Measurements from ENCODE around the gene ZBTB7C.

The ZBTB7C gene

DNA sequence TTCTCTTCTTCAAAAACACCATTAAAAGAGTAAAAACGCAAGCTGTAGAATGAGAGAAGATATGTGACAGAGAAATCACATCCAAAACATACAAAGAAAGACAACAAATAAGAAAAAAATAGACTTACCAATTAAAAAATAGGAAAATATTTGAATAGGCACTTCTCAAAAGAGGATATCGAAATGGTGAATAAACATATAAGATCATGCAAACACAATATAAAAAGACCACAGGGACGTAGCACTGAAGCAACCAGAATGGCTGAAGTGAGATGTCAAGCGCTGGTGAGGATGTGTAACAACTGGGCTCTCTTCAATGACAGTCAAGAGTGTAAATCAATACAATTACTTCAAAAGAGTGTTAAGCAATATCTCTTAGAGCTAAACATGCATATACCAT, 202.3 kb downstream of the ZBTB7C start:
- DNase-seq, result no peak

DNA sequence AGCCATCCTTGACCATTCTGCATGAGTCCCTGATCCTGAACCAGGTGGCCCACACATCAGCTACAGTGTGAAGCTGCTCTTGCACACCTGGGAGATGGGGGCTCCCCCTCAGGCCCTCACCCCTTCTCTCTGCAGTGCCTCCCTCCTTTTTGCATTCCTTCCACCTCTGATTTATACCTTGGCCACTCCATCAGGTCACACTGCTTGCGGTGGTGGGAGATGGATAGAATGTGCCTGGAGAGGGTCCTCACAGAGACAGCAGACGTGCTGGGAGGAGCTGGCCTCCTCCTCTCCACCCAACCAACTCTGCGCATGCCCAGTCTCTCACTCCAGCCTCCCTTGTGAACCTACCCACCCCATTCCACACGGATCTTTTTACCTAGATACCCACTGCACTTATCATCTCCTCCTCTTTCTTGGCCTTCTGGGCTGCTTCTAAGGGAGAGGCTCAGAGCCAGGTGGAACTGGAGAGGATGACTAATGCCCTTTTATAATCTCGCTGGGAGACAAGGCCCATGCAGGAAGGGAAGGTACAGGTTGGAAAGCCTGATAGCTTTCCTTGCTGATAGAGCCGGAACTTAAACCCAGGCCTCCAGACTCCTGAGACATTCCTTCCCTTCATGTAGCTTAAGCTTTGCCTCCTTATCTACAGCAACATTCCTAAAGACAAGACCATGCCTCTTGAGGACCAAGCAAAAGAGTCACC, 205.1 kb downstream of the ZBTB7C start:
- DNase-seq, result no peak

DNA sequence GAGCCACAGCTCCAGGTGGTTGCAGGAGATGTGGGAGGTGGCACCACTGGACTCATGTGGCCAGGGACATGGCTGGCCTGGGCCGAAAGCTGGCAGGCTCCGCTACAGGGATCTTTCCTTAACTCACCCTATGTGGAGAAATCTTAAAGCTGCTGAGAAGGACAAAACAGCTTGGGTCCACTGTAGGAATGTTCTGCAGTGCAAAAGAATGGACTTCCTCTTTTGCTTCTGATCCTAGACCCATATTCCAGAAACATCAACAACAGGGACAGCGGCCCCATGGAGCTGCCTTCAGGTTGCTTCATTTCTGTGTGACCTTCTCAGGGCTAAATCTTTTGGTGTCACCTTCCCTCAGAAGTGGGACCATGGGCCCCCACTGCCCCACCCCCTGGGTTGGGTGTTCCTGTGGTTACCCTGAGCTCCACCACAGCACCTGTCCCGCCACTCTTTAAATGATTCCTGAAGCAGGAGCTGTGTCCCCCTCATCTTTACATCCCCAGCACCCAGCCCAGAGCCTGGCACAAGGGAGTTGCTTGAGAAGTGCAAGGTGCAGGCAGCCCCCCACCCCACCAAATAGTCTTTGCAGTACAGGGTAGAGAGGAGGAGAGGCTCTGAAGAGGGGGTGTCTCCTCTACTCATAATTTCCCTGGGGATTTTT, 205.8 kb downstream of the ZBTB7C start:
- no peak for DNase-seq

DNA sequence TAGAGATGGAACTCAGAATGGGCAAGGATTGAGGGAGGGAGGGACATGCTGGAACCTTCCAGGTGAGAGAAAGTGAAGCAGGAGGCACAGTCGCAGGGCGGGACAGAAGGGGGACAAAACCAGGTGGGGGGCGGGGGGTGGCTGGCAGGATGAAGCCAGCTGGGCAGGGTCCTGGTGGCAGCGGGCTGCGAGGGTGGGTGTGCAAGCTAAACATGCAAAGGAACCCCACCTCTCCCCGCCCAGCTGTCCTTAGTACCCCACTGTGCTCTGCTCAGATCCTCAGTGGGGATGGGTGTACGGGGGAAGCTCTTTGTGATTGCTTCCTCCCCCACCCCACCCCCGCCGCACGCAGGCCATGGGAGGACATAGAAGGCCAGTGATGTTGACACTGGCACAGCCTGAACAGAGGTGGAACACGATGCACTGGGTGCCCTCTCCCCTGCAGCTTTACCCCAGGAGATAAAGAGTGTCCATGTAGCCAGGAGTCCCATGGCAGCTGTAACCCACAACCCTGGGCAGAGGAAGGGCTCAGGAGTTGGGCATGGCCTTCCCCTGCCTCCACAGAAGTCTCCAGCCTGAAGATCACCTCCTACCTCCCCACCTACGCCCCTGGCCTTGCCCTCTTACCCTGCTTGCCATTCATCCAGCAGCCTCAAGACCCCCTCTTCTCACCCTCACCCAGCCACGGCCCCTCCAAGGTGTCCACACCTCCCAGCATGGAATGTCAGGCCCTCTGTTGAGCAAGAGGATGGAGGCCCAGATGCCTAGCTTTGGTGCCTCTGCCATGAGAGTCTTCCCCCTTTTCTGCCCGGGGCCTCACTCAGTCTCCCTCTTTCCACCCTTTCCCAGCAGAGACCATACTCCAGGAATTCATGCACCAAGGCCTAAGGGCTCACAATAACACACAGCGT, 206.6 kb downstream of the ZBTB7C start:
- no peak for DNase-seq

DNA sequence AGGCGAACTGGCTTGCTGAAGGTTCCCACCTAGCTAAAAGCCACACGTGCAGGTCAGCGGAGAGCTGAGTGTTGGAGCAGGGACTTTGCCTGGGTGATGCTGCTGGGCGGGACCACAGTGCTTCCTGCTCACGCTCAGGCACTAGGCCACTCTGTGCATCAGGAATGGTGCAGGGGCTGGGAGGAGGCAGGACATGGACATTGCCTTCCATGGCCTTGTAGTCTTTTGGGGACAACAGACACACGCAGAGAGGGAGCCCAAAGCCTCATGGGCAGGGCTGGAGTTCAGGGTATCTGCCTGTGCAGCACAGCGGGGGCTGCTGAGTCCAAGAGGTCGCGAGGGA, 207.2 kb downstream of the ZBTB7C start:
- no peak for DNase-seq

DNA sequence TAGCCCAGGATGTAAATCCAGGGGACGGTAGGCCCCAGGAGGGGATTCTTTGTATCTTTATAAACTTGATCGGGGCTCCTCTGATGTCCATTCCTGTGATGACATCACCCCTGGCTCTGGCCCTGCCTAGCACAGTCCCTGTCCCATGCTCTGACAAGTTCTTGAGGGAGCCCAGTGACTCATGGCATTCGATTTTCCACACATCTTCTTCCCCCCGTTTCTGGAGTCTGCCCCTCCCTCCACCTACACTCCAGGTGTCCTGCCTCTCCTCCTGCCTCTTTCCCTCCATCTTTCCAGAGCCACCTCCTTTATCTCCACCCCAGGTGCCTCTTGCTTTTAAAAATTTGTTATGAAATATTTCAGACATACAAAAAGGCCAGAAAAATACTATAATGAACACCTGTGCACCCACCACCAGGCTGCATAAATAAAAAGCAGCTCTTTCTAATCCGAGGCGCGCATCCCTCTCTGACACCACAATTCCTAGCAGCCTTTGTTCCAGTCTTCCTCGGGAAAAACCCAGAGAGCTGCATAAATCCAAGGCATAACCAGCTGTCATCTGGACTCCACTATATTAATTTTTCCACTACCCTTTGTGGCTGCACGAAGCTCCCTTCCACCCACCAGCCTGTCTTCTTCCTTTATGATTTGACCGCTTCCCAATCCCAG, 207.7 kb downstream of the ZBTB7C start:
- no peak for DNase-seq

DNA sequence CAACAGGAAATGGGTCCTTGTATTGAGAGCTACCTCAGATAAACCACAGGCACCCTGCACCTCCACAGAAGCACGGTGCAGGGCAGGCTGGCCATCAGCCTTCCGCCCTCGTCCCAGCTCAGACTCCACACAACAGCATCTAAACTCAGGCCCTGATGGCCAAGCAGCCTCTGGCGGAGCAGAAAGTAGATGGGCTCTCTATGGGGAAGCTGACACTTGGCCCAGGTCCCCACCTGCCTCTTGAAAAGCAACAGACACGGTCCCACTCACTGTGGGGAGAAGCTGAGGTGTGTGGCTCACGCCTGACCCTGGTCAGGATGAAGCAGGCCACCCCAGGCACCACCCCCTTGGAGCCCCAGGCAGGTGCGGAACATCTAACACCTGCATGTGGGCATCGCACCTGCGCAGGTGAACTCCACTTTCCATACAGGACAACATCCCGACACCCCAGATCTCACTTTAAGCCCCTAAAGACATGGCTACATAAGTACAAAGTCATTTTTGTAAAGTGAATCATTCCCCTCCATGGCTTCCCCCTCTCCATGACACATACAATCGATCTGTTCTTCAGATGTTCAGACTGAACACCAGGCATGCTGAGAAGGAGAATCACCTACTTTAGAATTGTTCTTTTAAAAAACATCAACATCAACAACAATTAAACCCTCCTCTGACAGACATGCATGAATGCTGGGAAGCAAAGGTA, 208.4 kb downstream of the ZBTB7C start:
- DNase-seq, result no peak

DNA sequence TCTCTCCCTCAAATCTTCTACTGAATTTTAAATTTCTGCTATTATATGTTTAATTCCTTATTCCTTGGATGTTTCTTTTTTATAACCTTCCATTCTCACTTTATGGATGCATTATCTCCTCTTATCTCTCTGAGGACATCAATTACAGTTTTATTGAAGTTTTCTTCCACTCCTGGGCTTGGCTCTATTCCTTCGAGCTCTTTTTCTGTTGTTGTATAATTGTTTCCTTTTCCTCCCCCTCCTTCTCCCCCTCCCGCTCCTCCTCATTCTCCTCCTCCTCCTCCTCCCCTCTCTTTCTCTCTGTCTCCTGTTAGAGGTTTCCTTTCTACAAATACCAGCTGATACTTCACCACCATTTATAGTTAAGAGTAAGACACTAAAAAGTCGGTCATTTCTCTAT, 209.8 kb downstream of the ZBTB7C start:
- DNase-seq, result no peak

DNA sequence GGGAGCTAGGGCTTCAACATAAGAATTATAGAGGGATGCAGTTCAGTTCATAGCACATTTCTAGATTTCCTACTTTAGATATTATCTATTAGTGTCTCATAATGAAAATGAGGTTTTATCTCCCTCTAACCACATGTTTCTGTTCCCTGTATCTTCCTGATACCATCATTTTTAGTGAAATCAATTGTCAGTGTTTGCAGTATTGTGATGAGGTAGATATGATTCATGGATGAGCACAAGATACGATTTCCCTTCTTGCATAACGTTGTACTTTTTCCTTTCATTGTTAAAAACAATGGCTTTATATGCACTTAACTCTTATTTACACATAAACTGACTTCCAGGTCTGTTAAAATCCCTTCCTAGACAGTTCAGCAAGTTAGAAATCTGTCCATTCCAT, 211.4 kb downstream of the ZBTB7C start:
- no peak for DNase-seq

DNA sequence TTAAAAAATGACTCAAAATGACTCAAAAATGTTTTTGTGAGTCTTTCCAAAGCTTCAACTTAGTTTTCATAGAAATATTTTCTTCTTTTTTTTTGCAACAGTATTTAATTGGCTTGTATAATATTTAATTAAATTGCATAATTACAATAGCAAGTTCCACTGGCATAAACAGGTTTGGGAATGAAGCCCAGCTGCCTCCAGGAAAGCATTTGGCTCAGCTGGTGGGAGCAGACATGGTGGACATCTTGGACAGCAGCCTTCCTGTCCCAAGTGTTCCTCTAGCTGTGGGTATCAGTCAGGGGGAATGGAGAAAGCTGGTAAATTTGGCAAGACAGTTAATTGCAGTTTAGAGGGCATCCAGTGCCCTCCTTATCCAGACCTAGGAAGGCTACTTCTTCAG, 213.4 kb downstream of the ZBTB7C start:
- DNase-seq, result no peak

DNA sequence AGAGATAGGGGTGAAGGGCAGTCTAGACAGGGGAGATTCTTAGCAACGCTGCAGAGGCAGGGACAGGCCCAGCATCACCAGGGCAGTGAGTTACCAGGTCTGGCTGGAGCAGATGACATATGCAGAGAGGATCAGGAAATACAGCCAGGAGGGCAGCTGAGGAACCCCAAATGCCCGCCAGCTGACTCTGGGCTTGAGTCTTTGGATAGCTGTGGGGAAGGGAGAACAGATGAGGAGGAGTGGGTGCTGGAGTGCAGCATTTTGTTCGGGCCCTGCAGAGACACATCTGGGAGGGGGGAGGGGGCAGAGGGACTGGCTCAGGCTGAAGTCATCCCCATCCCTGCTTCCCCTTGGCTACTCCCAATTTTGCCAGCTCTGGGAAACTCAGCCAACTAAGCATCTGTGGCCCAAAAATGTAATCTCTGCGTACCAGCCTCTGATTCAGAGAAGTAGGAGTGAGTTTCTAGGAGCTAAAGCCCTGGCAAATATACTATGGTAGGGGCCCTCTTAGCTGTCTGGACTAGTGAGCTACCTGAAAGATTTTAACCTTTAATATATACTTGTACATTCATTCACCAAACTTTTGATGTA, 214.5 kb downstream of the ZBTB7C start:
- no peak for DNase-seq

DNA sequence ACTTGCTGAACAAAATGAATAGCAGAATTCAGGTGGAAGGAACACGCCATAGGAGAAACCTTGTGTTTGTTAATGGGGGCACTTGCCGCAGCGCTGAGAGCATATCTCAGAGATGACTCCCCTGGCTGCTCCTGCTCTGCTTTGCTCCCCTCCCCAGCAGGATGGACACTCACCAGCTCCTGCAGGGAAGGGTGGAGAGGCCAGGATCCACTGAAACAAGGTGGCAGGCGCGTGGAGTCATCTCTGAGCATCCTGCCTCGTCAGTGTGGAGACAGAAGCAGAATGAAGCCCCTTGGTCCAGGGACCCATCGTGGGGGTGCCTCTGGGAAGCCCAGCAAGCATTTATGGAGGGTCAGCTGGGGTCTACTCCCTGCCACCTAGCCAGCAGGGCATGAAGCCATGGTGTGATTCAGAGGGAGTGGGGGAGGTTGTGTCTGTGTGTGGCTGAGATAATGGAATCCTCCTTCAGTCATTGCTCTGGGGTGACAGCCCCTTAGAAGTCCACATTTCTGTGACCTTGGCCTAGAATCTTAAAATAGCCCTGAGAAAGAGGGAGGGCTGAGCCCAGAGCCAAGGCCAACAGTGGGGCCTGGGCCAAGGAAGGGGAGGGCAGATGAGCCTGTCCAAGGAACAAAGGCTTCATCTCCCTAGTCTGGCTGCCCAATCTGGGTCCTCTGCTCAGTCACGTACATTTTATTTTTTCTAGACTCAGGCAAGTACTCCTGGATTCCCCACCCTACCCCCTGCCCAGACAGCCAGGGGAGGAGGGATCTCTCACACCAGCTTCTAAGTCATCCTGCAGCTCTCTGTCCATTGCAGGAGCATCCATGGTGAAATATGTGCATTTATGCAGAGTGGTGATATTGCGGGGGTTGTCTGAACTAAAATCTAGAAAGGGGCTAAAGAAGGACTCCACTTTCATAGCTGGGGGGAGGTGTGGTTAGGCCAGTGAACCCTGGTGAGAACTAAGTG, 215.4 kb downstream of the ZBTB7C start:
- no peak for DNase-seq

DNA sequence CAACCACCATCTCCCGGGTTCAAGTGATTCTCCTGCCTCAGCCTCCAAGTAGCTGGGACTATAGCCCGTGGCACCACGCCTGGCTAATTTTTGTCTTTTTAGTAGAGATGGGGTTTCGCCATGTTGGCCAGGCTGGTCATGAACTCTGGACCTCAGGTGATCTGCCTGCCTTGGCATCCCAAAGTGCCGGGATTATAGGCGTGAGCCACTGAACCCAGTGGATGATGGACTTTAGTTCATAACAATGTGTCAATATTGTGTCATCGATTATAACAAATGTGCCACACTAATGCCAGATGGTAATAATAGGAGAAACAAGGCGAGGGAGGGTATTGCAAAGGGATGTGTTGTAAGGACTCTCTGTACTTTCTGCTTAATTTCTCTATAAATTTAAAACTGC, 216.6 kb downstream of the ZBTB7C start:
- no peak for DNase-seq

DNA sequence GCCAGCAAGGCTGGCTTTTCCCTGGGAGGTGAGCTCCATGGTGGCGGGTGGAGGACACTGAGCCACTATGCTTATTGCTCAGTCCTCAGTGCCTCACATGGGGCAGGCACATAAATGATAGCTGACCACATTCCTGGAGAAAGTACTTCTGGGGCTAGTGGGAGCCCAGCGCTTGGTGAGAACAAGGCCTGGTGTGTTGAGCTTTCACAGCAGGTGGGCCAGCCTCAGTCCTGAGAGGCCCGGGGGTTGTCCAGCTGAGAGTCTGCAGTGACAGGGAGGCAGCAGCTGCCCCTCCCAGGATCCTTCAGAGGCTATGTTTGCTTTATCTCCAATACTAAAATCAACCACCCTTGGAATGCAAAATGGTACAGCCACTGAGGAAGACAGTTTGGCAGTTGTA, 217.7 kb downstream of the ZBTB7C start:
- no peak for DNase-seq

DNA sequence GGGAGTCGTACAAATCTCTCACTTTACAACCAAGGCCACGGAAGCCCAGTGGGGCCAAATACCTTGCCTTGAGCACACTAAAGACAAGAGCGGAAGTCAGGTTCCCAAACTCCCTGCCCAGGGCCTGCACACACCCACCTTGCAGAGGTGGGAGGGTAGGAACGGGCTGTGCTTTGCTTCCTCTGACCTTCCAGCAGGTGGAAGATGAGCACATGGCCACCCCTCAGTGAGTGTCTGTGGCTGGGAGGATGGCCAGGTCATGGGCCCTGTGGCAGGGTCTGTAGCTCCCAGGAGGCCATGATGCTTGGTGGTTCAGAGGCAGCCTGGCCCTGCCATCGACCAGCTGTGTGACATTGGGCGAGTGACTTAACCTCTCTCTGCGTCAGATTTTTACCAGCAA, 218.2 kb downstream of the ZBTB7C start:
- no peak for DNase-seq

DNA sequence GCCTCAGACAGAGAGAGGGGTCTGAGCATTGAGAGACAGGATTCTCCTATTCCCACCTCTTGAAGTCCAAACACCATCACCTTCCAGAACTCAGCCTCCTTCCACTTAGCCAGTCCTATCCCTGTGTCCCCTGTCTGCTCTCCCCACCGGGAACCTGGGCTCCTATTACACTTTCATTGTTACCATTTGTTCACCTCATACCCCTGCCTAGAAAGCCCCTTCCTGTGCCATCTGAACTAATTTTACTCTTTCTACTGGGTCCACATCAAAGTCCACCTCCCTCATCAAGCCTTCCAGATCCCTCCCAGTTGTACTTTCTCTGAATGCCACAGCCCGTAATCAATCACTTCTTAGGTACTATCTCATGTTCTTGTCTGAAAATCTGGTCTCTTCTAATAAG, 220.6 kb downstream of the ZBTB7C start:
- no peak for DNase-seq

DNA sequence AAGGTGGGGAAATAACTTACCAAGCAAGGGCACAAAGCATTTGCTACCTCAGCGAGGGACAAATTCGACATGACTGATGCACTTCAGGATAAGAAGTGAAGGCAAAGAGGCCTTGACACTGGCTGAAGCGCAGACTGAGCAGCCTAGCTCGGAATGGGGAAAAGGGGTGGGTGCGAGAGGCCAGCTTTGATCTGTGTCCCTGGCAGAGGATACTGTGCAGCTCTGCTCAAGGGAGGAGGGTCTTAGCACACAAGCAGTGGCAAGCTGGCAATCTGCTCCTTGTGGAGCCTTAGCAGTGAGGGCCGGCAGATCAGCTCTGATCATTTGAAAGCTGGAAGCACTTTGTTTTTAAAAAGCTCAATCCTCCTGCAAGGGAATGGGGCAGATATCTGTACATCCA, 222.3 kb downstream of the ZBTB7C start:
- DNase-seq, result no peak

DNA sequence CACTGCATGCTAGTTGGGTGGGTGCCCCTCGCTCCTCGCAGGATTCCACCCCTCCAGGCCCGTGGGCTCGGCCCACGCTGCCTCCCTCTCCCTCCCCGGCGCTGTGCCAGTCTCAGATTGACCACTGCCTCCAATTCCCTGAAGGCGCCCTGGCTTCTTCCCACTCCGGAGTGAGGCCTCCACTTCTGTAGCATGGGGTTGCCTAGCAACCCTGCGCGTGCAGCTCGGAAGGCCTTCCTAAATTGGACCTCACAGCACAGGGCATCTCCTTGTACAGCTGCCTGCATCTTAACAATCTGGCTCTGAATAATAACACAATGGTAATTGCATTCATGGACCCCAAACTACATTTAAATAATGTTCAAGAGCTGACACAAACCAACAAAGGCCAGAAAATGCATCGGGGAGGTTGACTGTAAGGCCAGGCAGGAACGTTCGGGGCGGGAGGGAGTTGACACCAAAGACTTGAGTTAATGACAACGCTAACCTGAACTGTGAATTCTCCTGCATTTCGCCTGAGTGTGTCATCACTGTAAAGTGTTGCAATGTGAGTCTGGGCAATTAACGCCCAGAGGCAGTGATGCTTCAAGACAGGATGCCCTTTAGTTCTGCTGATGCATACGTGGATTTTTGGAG, 222.9 kb downstream of the ZBTB7C start:
- no peak for DNase-seq

DNA sequence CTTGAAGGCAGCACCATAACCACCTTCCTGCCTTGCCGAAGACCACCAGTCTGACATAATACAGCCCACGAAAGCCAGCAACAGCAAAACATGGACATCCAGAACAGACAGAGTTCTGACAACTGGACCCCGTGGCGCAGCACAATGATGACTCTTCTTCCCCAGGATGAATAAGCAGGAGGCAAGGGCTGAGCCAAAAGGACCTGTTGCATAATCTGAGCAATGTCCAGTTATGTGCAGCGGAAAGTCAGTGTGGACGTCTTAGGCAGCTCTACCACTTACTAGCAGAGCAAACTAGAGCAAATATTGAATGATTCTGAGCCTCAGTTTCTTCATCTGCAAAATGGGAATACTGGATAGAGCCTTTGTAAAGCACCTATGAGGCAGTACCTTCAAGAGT, 225.1 kb downstream of the ZBTB7C start:
- DNase-seq, result no peak

DNA sequence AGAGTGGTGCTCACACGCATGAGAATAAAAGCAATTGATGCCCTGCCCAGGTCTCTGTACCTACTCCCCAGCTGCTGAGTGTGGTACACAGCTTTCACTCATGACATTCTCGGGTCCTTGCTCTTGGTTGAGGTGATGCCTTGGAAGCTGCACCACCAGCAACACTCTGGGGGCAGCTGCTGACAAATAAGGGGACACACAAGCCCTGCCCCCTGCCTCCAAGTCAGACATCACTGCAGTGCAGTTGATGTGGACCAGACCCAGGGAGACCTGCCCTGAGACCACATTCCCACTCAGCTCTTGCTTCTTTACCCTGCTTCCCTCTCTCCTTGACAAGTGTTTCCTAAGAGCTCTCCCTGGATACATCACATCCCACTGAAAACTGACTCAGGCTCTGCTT, 225.6 kb downstream of the ZBTB7C start:
- no peak for DNase-seq

DNA sequence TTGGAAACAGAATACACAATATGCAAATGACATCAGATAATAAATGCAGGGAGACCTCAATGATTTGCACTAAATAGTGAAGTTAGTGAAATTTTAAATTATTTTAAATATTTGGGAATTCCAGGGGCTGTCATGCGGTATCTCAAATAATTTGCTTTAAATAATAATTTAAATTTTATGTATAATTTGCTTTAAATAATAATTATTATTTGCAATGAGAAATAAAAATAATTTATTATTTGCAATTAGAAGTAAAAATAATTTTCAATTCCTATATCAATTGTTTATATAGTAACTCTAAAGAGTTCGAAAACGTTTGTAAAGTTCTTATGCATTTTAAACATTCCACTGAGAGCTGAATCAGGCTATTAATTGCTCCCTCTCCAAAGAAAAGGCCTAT, 226.4 kb downstream of the ZBTB7C start:
- DNase-seq, result no peak

All from activated naive CD4-positive, alpha-beta T cell treated with anti-CD3 and anti-CD28 coated beads, Interleukin-2, amount 50 U/mL, for 16 hours (primary cell).